ENCODE results near the gene DLAT.

The DLAT gene

DNA sequence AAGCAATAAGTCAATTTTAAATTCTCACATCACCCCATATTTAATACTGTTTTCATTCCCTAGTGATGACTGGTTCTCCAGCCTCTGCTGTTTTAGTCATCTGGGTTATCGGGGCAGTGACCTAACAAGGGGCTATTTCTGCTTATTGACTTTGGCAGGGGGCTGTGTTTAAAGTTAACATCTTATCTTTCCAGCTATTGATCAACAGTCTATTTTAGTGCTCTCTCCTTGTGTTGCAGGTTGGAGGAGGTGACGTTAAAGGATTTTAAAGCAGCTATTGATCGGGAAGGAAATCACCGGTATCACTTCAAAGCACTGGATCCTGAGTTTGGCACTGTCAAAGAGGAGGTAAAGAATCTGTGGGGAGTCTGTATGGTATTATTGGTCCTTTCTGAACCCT, 7.7 kb upstream of the DLAT start:
- H3K79me2 ChIP-seq (ENCODE audit: insufficient read depth, low read depth): no peaks in the 10 kb centered on the region
- H3K27me3 ChIP-seq (ENCODE audit: insufficient read depth, low read depth): no peaks in the 10 kb centered on the region
- H2AFZ ChIP-seq (ENCODE audit: low read depth): no peak overlapping the region
- H3K27ac ChIP-seq: peak overlapping the region; percentile 95; the same call in 1 of the 2 replicates
- no peak overlapping the region for H3K4me3 ChIP-seq (IDR thresholded peaks at IDR 0.05; ENCODE audit: insufficient read depth, low read depth, low read length)
- peaks cover 26% of the 10 kb centered on the region for H3K4me1 ChIP-seq (ENCODE audit: low read depth, poor library complexity, severe bottlenecking)
- no peaks in the 10 kb centered on the region for H4K20me1 ChIP-seq (ENCODE audit: insufficient read depth)
- H3K9ac ChIP-seq: peak overlapping the region; percentile 69; the same call in 1 of the 2 replicates
- TF ChIP-seq, protein P1, sequence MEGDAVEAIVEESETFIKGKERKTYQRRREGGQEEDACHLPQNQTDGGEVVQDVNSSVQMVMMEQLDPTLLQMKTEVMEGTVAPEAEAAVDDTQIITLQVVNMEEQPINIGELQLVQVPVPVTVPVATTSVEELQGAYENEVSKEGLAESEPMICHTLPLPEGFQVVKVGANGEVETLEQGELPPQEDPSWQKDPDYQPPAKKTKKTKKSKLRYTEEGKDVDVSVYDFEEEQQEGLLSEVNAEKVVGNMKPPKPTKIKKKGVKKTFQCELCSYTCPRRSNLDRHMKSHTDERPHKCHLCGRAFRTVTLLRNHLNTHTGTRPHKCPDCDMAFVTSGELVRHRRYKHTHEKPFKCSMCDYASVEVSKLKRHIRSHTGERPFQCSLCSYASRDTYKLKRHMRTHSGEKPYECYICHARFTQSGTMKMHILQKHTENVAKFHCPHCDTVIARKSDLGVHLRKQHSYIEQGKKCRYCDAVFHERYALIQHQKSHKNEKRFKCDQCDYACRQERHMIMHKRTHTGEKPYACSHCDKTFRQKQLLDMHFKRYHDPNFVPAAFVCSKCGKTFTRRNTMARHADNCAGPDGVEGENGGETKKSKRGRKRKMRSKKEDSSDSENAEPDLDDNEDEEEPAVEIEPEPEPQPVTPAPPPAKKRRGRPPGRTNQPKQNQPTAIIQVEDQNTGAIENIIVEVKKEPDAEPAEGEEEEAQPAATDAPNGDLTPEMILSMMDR (conservative IDR thresholded peaks at IDR 0.05; ENCODE audit: low read depth, low read length): no peak
- H3K36me3 ChIP-seq (ENCODE audit: insufficient read depth): no peaks in the 10 kb centered on the region
- H3K4me2 ChIP-seq: peak overlapping the region; percentile 67; the same call in 1 of the 2 replicates

DNA sequence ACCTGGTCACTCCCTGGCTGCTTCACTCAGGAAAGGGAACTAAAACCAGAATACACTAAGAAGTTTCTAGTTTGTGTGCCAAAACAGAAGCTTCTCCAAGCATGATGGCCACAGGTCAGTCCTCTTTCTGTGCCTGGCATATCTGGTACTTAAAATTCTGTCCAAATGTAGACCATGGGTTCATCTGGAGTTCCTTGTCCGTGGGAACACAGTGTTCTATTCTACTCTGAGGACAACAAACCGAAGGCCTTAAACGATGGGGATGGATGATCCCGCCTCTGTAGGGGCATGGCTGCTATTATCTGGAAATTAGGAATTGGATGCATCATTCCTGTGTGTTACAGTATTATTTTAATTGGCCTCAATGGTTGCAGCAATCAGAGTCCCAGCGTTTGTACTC, 6.1 kb upstream of the DLAT start:
- H2AFZ ChIP-seq (ENCODE audit: low read depth): no peak overlapping the region
- TF ChIP-seq, protein P1 (conservative IDR thresholded peaks at IDR 0.05; ENCODE audit: low read depth, low read length): no peak
- H3K4me3 ChIP-seq (IDR thresholded peaks at IDR 0.05; ENCODE audit: insufficient read depth, low read depth, low read length): no peak overlapping the region
- no peaks in the 10 kb centered on the region for H3K36me3 ChIP-seq (ENCODE audit: insufficient read depth)
- no peaks in the 10 kb centered on the region for H3K27me3 ChIP-seq (ENCODE audit: insufficient read depth, low read depth)
- H3K27ac ChIP-seq: no peak overlapping the region
- H4K20me1 ChIP-seq (ENCODE audit: insufficient read depth): no peaks in the 10 kb centered on the region
- H3K4me2 ChIP-seq: no peak overlapping the region
- no peak overlapping the region for H3K9ac ChIP-seq
- no peaks in the 10 kb centered on the region for H3K79me2 ChIP-seq (ENCODE audit: insufficient read depth, low read depth)
- peaks cover 36% of the 10 kb centered on the region for H3K4me1 ChIP-seq (ENCODE audit: low read depth, poor library complexity, severe bottlenecking)

DNA sequence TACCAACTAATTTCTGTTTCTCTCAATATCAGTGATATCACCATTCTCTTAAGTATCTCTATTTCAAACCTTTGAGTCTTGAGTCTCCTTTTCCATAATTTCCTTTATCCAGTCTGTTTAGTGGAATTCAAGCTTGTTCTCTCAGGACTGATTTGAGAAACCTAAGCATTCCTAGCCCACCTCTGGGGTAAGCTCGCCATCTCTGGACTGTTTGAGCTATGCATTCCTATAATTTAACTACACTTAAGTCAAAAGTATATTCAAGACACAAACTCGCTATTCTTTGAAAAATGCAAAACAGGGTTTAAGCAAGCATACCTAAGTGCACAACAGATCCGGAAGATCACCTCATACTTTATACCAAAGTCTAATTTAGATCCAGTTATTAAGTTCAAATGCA, 2.1 kb upstream of the DLAT start:
- Histone ChIP-seq H3K79me2 (ENCODE audit: insufficient read depth, low read depth) (no peaks in the 10 kb centered on the region; the same call in 1 of the 2 replicates), H3K4me1 (ENCODE audit: low read depth, poor library complexity, severe bottlenecking) (peaks cover 19% of the 10 kb centered on the region), H3K4me2 (no peak overlapping the region), H3K27ac (no peak overlapping the region), H3K36me3 (ENCODE audit: insufficient read depth) (no peaks in the 10 kb centered on the region), H4K20me1 (ENCODE audit: insufficient read depth) (no peaks in the 10 kb centered on the region), H3K4me3 (IDR thresholded peaks at IDR 0.05; ENCODE audit: insufficient read depth, low read depth, low read length) (no peak overlapping the region), H3K9ac (no peak overlapping the region), H3K27me3 (ENCODE audit: insufficient read depth, low read depth) (no peaks in the 10 kb centered on the region), H2AFZ (ENCODE audit: low read depth) (no peak overlapping the region)
- TF ChIP-seq, protein P1 (conservative IDR thresholded peaks at IDR 0.05; ENCODE audit: low read depth, low read length): no peak

DNA sequence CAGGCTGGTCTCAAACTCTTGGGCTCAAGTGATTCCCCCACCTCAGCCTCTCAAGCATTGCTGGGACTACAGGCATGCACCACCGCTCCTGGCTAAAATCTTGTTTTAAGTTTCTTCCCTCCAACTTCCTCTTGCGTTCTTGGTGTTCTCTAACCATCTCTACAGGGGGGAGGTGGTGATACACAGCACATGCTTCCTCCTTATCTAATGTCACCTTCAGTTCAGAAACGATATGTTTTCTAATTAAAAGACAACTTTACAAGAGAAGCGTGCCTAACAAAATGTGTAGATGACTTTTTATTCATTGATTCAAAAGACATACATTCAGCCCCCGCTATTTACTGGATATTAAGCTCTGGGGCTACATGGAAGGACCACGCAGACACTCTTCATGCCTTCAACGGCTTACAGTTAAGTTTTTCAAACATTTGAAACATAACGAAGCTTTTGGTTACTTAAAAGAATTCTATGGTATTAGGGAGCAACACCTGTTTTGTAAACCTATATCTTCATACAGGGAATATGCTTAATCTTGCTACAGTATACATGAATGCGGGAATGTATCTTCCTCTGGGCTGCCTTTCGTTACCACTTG, 933 bp upstream of the DLAT start:
- H3K27me3 ChIP-seq (ENCODE audit: insufficient read depth, low read depth): no peaks in the 10 kb centered on the region
- peak overlapping the region; percentile 85 for H3K27ac ChIP-seq
- no peaks in the 10 kb centered on the region for H4K20me1 ChIP-seq (ENCODE audit: insufficient read depth)
- peak overlapping the region; percentile 89 for H3K4me2 ChIP-seq
- no peaks in the 10 kb centered on the region for H3K36me3 ChIP-seq (ENCODE audit: insufficient read depth)
- H3K9ac ChIP-seq: peak overlapping the region; percentile 94
- peak overlapping the region; percentile 84 for H2AFZ ChIP-seq (ENCODE audit: low read depth)
- no peak overlapping the region for H3K4me3 ChIP-seq (IDR thresholded peaks at IDR 0.05; ENCODE audit: insufficient read depth, low read depth, low read length)
- no peaks in the 10 kb centered on the region; the same call in 1 of the 2 replicates for H3K79me2 ChIP-seq (ENCODE audit: insufficient read depth, low read depth)
- peaks cover 14% of the 10 kb centered on the region for H3K4me1 ChIP-seq (ENCODE audit: low read depth, poor library complexity, severe bottlenecking)
- TF ChIP-seq, protein P1 (conservative IDR thresholded peaks at IDR 0.05; ENCODE audit: low read depth, low read length): no peak

All from KMS-11 (cell line).